Measurements from ENCODE around the gene SLC2A5.

The SLC2A5 gene

DNA sequence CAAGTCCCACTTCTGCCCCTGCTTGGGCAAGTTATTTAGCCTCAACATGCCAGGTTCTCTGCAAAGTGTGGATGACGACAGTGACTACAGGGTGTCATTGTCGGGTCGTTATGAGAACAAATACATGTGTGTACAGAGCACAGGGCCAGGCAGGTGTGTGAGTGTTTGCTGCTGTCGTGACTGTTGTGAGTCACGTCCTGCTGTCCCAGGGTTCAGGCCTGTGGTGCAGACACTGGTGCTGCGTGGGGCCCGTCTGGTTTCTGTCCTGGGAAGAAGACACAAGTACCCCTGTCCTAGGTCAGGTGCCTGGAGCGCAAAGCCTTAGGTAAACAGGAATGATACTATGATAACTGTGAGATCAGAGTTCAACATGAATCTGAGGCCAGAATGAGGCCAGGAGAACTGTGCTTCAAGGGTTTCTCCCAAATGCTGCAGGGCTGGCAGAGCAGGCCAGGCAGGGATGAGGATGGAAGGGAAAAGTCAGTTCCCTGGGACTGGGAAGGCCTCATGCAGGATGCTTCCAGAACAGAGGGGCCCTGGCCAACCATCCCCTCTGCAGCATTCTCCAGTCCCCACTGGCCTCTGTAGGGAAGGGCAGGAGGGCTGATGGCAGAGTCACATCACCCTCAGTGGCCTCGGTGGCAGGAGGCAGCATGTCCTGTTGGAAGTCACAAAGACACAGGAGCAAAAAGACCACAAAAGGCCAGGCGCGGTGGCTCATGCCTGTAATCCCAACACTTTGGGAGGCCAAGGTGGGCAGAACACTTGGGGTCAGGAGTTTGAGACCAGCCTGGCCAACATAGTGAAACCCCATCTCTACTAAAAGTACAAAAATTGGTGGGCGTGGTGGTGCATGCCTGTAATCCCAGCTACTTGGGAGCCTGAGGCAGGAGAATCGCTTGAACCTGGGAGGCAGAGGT is 43.8 kb upstream of the SLC2A5 start:
- Histone ChIP-seq H4K20me1 (ENCODE audit: control insufficient read depth, insufficient read depth, low read depth, low read length) (no peaks in the 10 kb centered on the region), H3K4me3 (ENCODE audit: low read length) (no peak overlapping the region), H3F3A (ENCODE audit: control insufficient read depth, insufficient read depth) (peaks cover 11% of the 10 kb centered on the region), H3K4me1 (ENCODE audit: control insufficient read depth, low read length) (peaks cover 16% of the 10 kb centered on the region), H3K79me2 (ENCODE audit: control insufficient read depth, low read length) (no peaks in the 10 kb centered on the region), H3K4me2 (ENCODE audit: low read length) (no peak overlapping the region), H3K9me3 (ENCODE audit: control insufficient read depth, insufficient read depth, low read length) (no peaks in the 10 kb centered on the region), H3K27me3 (ENCODE audit: control insufficient read depth, low read length) (no peaks in the 10 kb centered on the region), H3K36me3 (ENCODE audit: control insufficient read depth, low read length) (peaks cover 5% of the 10 kb centered on the region), H3K9me2 (replicated peaks; ENCODE audit: control insufficient read depth, low read length) (no peaks in the 10 kb centered on the region), H3K27ac (ENCODE audit: low read depth, low read length) (no peak overlapping the region)
- TF ChIP-seq, protein P1, sequence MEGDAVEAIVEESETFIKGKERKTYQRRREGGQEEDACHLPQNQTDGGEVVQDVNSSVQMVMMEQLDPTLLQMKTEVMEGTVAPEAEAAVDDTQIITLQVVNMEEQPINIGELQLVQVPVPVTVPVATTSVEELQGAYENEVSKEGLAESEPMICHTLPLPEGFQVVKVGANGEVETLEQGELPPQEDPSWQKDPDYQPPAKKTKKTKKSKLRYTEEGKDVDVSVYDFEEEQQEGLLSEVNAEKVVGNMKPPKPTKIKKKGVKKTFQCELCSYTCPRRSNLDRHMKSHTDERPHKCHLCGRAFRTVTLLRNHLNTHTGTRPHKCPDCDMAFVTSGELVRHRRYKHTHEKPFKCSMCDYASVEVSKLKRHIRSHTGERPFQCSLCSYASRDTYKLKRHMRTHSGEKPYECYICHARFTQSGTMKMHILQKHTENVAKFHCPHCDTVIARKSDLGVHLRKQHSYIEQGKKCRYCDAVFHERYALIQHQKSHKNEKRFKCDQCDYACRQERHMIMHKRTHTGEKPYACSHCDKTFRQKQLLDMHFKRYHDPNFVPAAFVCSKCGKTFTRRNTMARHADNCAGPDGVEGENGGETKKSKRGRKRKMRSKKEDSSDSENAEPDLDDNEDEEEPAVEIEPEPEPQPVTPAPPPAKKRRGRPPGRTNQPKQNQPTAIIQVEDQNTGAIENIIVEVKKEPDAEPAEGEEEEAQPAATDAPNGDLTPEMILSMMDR (IDR thresholded peaks at IDR 0.05; ENCODE audit: low read depth, low read length, poor library complexity, severe bottlenecking) = no peak
- no peak for TF ChIP-seq EZH2phosphoT487 (IDR thresholded peaks at IDR 0.05; ENCODE audit: borderline replicate concordance, low read length)

DNA sequence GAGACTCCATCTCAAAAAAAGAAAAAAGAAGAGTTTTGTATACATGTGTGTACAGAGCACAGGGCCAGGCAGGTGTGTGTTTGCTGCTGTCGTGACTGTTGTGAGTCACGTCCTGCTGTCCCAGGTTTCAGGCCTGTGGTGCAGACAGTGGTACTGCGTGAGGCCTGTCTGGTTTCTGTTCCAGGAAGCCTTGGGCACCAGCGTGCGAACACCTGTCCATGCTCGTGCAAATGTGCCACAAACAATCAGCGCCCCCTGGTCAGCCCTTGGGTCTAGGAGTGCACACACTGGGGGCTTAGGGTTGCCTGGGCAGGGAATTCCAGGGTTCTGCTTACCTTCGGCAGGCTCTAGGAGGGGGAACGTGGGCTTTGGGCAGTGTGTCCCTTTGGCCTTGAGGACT is 42.5 kb upstream of the SLC2A5 start:
- Histone ChIP-seq H3K4me2 (ENCODE audit: low read length) (no peak overlapping the region), H3K27ac (ENCODE audit: low read depth, low read length) (no peak overlapping the region), H3K4me3 (ENCODE audit: low read length) (no peak overlapping the region), H3K36me3 (ENCODE audit: control insufficient read depth, low read length) (peaks cover 5% of the 10 kb centered on the region), H3F3A (ENCODE audit: control insufficient read depth, insufficient read depth) (peaks cover 11% of the 10 kb centered on the region), H3K4me1 (ENCODE audit: control insufficient read depth, low read length) (peaks cover 16% of the 10 kb centered on the region), H3K27me3 (ENCODE audit: control insufficient read depth, low read length) (no peaks in the 10 kb centered on the region), H4K20me1 (ENCODE audit: control insufficient read depth, insufficient read depth, low read depth, low read length) (no peaks in the 10 kb centered on the region), H3K9me3 (ENCODE audit: control insufficient read depth, insufficient read depth, low read length) (no peaks in the 10 kb centered on the region), H3K9me2 (replicated peaks; ENCODE audit: control insufficient read depth, low read length) (no peaks in the 10 kb centered on the region), H3K79me2 (ENCODE audit: control insufficient read depth, low read length) (no peaks in the 10 kb centered on the region)
- no peak for TF ChIP-seq EZH2phosphoT487 (IDR thresholded peaks at IDR 0.05; ENCODE audit: borderline replicate concordance, low read length)
- TF ChIP-seq, protein P1 (IDR thresholded peaks at IDR 0.05; ENCODE audit: low read depth, low read length, poor library complexity, severe bottlenecking) = no peak

DNA sequence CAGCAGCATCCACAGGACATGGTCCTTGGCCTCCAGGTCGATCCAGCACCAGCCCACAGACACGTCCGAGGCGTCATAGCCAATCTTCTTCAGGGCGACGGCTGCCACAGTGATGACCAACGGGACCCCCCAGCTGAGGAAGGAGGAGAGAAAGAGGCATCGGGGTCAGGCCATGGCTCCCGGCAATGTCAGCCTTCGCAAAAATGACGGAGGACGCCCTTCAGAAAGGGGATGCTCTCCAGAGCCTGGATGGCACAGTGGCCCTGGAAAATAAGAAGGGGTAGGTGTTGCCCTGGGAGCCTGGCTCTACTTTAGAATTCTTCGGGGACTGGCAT is 41.9 kb upstream of the SLC2A5 start:
- H3K4me1 ChIP-seq (ENCODE audit: control insufficient read depth, low read length) = peaks cover 16% of the 10 kb centered on the region
- peaks cover 5% of the 10 kb centered on the region for H3K36me3 ChIP-seq (ENCODE audit: control insufficient read depth, low read length)
- TF ChIP-seq, protein P1 (IDR thresholded peaks at IDR 0.05; ENCODE audit: low read depth, low read length, poor library complexity, severe bottlenecking) = no peak
- no peak for TF ChIP-seq EZH2phosphoT487 (IDR thresholded peaks at IDR 0.05; ENCODE audit: borderline replicate concordance, low read length)
- H3K4me2 ChIP-seq (ENCODE audit: low read length) = no peak overlapping the region
- H3K27ac ChIP-seq (ENCODE audit: low read depth, low read length) = no peak overlapping the region
- H3K4me3 ChIP-seq (ENCODE audit: low read length) = no peak overlapping the region
- no peaks in the 10 kb centered on the region for H4K20me1 ChIP-seq (ENCODE audit: control insufficient read depth, insufficient read depth, low read depth, low read length)
- no peaks in the 10 kb centered on the region for H3K79me2 ChIP-seq (ENCODE audit: control insufficient read depth, low read length)
- peaks cover 11% of the 10 kb centered on the region for H3F3A ChIP-seq (ENCODE audit: control insufficient read depth, insufficient read depth)
- no peaks in the 10 kb centered on the region for H3K9me2 ChIP-seq (replicated peaks; ENCODE audit: control insufficient read depth, low read length)
- no peaks in the 10 kb centered on the region for H3K27me3 ChIP-seq (ENCODE audit: control insufficient read depth, low read length)
- H3K9me3 ChIP-seq (ENCODE audit: control insufficient read depth, insufficient read depth, low read length) = no peaks in the 10 kb centered on the region

All from DOHH2 (cell line).